K562 (cell line): ENCODE data around the gene ST6GAL1. TPM values are rescaled to one million over a fixed set of nuclear protein-coding genes. Genes with fewer than 3 reads are reported as not detected.
A peak's percentile ranks its signal among the peaks of the same experiment; 100 is the strongest.

ENCODE experiments used
- CGGBP1 ChIP-seq: fragments of 250-450 bp; sonication (Bioruptor Pico); IDR thresholded peaks from 2 replicates; pipeline ENCODE4 v1.9.0; 2021; ENCODE audit warnings: mild to moderate bottlenecking
- GTF2F1 ChIP-seq: IDR thresholded peaks from 2 replicates; pipeline ENCODE4 v1.6.1; 2011; ENCODE audit warnings: low read depth, low read length, improper control_type of control experiment
- HMGN3 ChIP-seq: IDR thresholded peaks from 2 replicates; pipeline ENCODE4 v1.6.1; 2011; ENCODE audit warnings: borderline replicate concordance, low read depth, mild to moderate bottlenecking, mixed read lengths, low read length; ENCODE audit not compliant: insufficient read length; ENCODE audit errors: extremely low read depth
- KAT8 ChIP-seq: fragments of 450-650 bp; IDR thresholded peaks from 2 replicates; pipeline ENCODE4 v1.6.1; 2016; ENCODE audit warnings: low read depth, mild to moderate bottlenecking
- MEF2A ChIP-seq: IDR thresholded peaks from 2 replicates; pipeline ENCODE4 v1.6.1; 2011; ENCODE audit warnings: low read depth, mild to moderate bottlenecking, low read length, moderate library complexity; ENCODE audit not compliant: control insufficient read depth
- MTA2 ChIP-seq: fragments of 450-650 bp; IDR thresholded peaks from 2 replicates; pipeline ENCODE4 v1.6.1; 2016; ENCODE audit warnings: low read depth
- MXI1 ChIP-seq: IDR thresholded peaks from 2 replicates; pipeline ENCODE4 v1.6.1; 2011; ENCODE audit warnings: low read depth, mild to moderate bottlenecking, improper control_type of control experiment, low read length
- NCOA1 ChIP-seq: fragments of 450-650 bp; IDR thresholded peaks from 2 replicates; pipeline ENCODE4 v1.6.1; 2016; ENCODE audit warnings: low read depth
- NFIC ChIP-seq: fragments of 450-650 bp; IDR thresholded peaks from 2 replicates; pipeline ENCODE4 v1.6.1; 2017; ENCODE audit warnings: mild to moderate bottlenecking, inconsistent platforms
- NFYB ChIP-seq: IDR thresholded peaks from 2 replicates; pipeline ENCODE4 v1.6.1; 2011; ENCODE audit warnings: mild to moderate bottlenecking, moderate library complexity; ENCODE audit not compliant: insufficient read length; ENCODE audit errors: extremely low read depth
- PTBP1 ChIP-seq: fragments of 200-400 bp; formaldehyde crosslinking; IDR thresholded peaks from 2 replicates; pipeline ENCODE4 v1.6.1; 2017; ENCODE audit warnings: low read depth, low read length
- RBM14 ChIP-seq: fragments of 200-400 bp; formaldehyde crosslinking; IDR thresholded peaks from 2 replicates; pipeline ENCODE4 v1.6.1; 2018; ENCODE audit warnings: low read depth, mild to moderate bottlenecking, low read length, moderate library complexity, borderline replicate concordance; ENCODE audit not compliant: insufficient read depth
- SMAD4 ChIP-seq: fragments of 250-450 bp; sonication (Bioruptor Pico); conservative IDR thresholded peaks from 2 replicates; pipeline ENCODE4 v1.8.0; 2021; ENCODE audit warnings: inconsistent platforms, mild to moderate bottlenecking, moderate library complexity
- SRSF9 ChIP-seq: fragments of 200-400 bp; formaldehyde crosslinking; IDR thresholded peaks from 2 replicates; pipeline ENCODE4 v1.6.1; 2017; ENCODE audit warnings: low read depth, low read length, borderline replicate concordance
- ZKSCAN3 ChIP-seq: fragments of 250-450 bp; sonication (Bioruptor Pico); IDR thresholded peaks from 2 replicates; pipeline ENCODE4 v1.4.0; 2020
- ZNF121 ChIP-seq: sonication (generic); formaldehyde crosslinking; conservative IDR thresholded peaks from 2 replicates; pipeline ENCODE4 v1.8.0; 2022; ENCODE audit warnings: missing genetic modification reagents
- ZNF232 ChIP-seq: sonication (generic); formaldehyde crosslinking; IDR thresholded peaks from 2 replicates; pipeline ENCODE4 v1.8.0; 2022; ENCODE audit warnings: mild to moderate bottlenecking, missing genetic modification reagents
- ZNF263 ChIP-seq: sonication (generic); formaldehyde crosslinking; IDR thresholded peaks from 2 replicates; pipeline ENCODE4 v1.8.0; 2022; ENCODE audit warnings: mild to moderate bottlenecking, missing genetic modification reagents, borderline replicate concordance
- polyA plus RNA-seq, 8 experiments: library from polyadenylated mRNA; depleted of rRNA in 4 of 8; stranded (reverse) in 5 of 8; unstranded in 3 of 8; fragments of >200 nt; fragmentation: Nextera tagmentation in 2 of 8; fragmentation: Illumina TruSeq in 1 of 8; extraction: Ambion mirVana in 2 of 8; extraction: Trizol in 1 of 8; gene quantifications; 2 replicates each; pipeline versions ENCODE4 v1.2.1 to v1.2.3, GENCODE V29; 2011 to 2014; ENCODE audit warnings: inconsistent platforms in 1 of 8, missing spikeins in 1 of 8
- total RNA-seq, 7 experiments: library from RNA; depleted of rRNA in 6 of 7; stranded (reverse); fragments of >200 nt in 6 of 7; fragmentation: Illumina TruSeq in 2 of 7; extraction: Trizol in 2 of 7; gene quantifications; 2 replicates each; pipeline versions ENCODE4 v1.2.1 to v1.2.3, GENCODE V29; 2011 to 2021; ENCODE audit warnings: low replicate concordance in 1 of 7
- TF ChIP-seq, protein P1 (sequence below): fragments of 250-450 bp; sonication (Bioruptor Pico); IDR thresholded peaks from 2 replicates; pipeline ENCODE4 v1.5.0; 2020; ENCODE audit warnings: mild to moderate bottlenecking
- TF ChIP-seq, protein P2 (sequence below): IDR thresholded peaks from 2 replicates; pipeline ENCODE4 v1.6.1; 2014; ENCODE audit warnings: antibody characterized with exemption
- TF ChIP-seq, protein P3 (sequence below): fragments of 450-650 bp; formaldehyde crosslinking; conservative IDR thresholded peaks from 2 replicates; pipeline ENCODE4 v1.4.0; 2022; ENCODE audit warnings: mild to moderate bottlenecking, missing genetic modification characterization
- TF ChIP-seq, protein P4 (sequence below), 2 experiments: fragments of 250-450 bp in 1 of 2; fragments of 450-650 bp in 1 of 2; sonication (Bioruptor Pico) in 1 of 2; IDR thresholded peaks; 2 replicates each; pipeline versions ENCODE4 v1.6.1 to v1.8.0; 2016 to 2021; ENCODE audit warnings: mild to moderate bottlenecking in 2 of 2, moderate library complexity in 2 of 2, missing compliant biosample characterization in 1 of 2, missing genetic modification characterization in 1 of 2
- TF ChIP-seq, protein P5 (sequence below): sonication (generic); formaldehyde crosslinking; IDR thresholded peaks from 2 replicates; pipeline ENCODE4 v1.8.1; 2022; ENCODE audit warnings: missing genetic modification reagents

ST6GAL1 gene
- total and polyA plus RNA-seq, 9 of the 15 experiments (the other 6 are each of a cell fraction or from before 2014, with no cell fraction given), result 31.9 to 145 (median 71.0) TPM

GRCh38 chr3:187022403-187023029 lies 92.2 kb downstream of the ST6GAL1 start (continued):
- TF ChIP-seq MXI1 (0 out of 2 replicates have a peak, but pooled peaks have one; percentile 40), SRSF9 (no peak), KAT8 (no peak), NFYB (no peak), MTA2 (peak; percentile 98), ZNF121 (CRISPR knock-in tag) (no peak), ZNF263 (no peak), HMGN3 (peak; percentile 97), CGGBP1 (CRISPR knock-in tag) (no peak), PTBP1 (no peak), NCOA1 (peak; percentile 89; the same call in 1 of the 2 replicates), SMAD4 (CRISPR knock-in tag) (peak; percentile 97), NFIC (peak; percentile 94), GTF2F1 (no peak), ZKSCAN3 (CRISPR knock-in tag) (no peak), RBM14 (no peak), ZNF232 (no peak), MEF2A (peak; percentile 55; the same call in 1 of the 2 replicates)
- TF ChIP-seq, protein P1, sequence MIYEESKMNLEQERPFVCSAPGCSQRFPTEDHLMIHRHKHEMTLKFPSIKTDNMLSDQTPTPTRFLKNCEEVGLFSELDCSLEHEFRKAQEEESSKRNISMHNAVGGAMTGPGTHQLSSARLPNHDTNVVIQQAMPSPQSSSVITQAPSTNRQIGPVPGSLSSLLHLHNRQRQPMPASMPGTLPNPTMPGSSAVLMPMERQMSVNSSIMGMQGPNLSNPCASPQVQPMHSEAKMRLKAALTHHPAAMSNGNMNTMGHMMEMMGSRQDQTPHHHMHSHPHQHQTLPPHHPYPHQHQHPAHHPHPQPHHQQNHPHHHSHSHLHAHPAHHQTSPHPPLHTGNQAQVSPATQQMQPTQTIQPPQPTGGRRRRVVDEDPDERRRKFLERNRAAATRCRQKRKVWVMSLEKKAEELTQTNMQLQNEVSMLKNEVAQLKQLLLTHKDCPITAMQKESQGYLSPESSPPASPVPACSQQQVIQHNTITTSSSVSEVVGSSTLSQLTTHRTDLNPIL, result no peak
- TF ChIP-seq, protein P2, sequence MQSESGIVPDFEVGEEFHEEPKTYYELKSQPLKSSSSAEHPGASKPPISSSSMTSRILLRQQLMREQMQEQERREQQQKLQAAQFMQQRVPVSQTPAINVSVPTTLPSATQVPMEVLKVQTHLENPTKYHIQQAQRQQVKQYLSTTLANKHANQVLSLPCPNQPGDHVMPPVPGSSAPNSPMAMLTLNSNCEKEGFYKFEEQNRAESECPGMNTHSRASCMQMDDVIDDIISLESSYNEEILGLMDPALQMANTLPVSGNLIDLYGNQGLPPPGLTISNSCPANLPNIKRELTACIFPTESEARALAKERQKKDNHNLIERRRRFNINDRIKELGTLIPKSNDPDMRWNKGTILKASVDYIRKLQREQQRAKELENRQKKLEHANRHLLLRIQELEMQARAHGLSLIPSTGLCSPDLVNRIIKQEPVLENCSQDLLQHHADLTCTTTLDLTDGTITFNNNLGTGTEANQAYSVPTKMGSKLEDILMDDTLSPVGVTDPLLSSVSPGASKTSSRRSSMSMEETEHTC, result peak; percentile 69; the same call in 1 of the 2 replicates
- TF ChIP-seq, protein P3, sequence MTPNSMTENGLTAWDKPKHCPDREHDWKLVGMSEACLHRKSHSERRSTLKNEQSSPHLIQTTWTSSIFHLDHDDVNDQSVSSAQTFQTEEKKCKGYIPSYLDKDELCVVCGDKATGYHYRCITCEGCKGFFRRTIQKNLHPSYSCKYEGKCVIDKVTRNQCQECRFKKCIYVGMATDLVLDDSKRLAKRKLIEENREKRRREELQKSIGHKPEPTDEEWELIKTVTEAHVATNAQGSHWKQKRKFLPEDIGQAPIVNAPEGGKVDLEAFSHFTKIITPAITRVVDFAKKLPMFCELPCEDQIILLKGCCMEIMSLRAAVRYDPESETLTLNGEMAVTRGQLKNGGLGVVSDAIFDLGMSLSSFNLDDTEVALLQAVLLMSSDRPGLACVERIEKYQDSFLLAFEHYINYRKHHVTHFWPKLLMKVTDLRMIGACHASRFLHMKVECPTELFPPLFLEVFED (CRISPR knock-in tag), result no peak
- TF ChIP-seq, protein P4, sequence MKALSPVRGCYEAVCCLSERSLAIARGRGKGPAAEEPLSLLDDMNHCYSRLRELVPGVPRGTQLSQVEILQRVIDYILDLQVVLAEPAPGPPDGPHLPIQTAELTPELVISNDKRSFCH (CRISPR knock-in tag; IDR thresholded peaks at IDR 0.05), result no peak
- TF ChIP-seq, protein P4 (tag; IDR thresholded peaks at IDR 0.05), result peak; percentile 38; the same call in 1 of the 2 replicates
- TF ChIP-seq, protein P5, sequence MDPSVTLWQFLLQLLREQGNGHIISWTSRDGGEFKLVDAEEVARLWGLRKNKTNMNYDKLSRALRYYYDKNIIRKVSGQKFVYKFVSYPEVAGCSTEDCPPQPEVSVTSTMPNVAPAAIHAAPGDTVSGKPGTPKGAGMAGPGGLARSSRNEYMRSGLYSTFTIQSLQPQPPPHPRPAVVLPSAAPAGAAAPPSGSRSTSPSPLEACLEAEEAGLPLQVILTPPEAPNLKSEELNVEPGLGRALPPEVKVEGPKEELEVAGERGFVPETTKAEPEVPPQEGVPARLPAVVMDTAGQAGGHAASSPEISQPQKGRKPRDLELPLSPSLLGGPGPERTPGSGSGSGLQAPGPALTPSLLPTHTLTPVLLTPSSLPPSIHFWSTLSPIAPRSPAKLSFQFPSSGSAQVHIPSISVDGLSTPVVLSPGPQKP, result no peak
